B cell (primary cell): ENCODE data around the gene ANKS1B.

Source experiments
- EZH2 ChIP-seq: IDR thresholded peaks from 2 replicates; pipeline ENCODE4 v1.6.1; 2012; ENCODE audit warnings: borderline replicate concordance, low read depth, mild to moderate bottlenecking, moderate library complexity, low read length; ENCODE audit not compliant: insufficient read depth, poor library complexity, severe bottlenecking
- TF ChIP-seq, protein P1 (sequence below): fragments of 200-600 bp; IDR thresholded peaks from one replicate; pipeline ENCODE4 v1.8.0; 2022; ENCODE audit warnings: antibody characterized with exemption, mild to moderate bottlenecking

DNA sequence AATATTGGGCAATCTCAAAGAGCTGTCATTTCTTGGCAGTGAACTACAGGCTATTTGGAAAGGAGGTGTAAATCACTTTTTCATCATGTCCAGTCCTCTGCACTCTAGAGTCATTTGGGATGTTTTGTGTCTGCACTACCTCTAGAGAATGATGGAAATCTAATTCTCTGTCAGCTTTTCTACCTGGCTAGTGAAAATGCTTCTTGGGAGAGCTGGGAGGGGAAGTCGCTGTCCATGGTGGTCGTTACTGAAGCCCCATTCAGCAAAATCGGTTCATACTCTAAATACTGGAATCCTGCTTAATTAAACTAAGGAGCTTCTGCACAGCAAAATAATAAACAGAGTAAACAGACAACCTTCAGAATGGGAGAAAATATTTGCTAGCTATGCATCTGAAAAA is 1087.8 kb downstream of the ANKS1B start:
- TF ChIP-seq, protein P1, sequence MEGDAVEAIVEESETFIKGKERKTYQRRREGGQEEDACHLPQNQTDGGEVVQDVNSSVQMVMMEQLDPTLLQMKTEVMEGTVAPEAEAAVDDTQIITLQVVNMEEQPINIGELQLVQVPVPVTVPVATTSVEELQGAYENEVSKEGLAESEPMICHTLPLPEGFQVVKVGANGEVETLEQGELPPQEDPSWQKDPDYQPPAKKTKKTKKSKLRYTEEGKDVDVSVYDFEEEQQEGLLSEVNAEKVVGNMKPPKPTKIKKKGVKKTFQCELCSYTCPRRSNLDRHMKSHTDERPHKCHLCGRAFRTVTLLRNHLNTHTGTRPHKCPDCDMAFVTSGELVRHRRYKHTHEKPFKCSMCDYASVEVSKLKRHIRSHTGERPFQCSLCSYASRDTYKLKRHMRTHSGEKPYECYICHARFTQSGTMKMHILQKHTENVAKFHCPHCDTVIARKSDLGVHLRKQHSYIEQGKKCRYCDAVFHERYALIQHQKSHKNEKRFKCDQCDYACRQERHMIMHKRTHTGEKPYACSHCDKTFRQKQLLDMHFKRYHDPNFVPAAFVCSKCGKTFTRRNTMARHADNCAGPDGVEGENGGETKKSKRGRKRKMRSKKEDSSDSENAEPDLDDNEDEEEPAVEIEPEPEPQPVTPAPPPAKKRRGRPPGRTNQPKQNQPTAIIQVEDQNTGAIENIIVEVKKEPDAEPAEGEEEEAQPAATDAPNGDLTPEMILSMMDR = no peak
- TF ChIP-seq EZH2 = no peak
